ENCODE results near the gene PRKCH. TPM values are rescaled to one million over a fixed set of nuclear protein-coding genes. Genes with fewer than 3 reads are reported as not detected.

Gene PRKCH
- total RNA-seq, 1 donor from 2014 or later, result 9.0 TPM

- no peak for TF ChIP-seq CTCF (IDR thresholded peaks at IDR 0.05; ENCODE audit: unreplicated experiment)
- H3K4me1 Mint-ChIP-seq, result peaks cover 7% of the 10 kb centered on the region
- no peak overlapping the region for H3K4me3 Mint-ChIP-seq
- H3K27ac Mint-ChIP-seq, result no peak overlapping the region
- no peak for DNase-seq (ENCODE audit: low spot score in 2 of 2, unreplicated experiment in 2 of 2)
- no peaks in the 10 kb centered on the region for H3K36me3 Mint-ChIP-seq
- H3K9me3 Mint-ChIP-seq, result no peaks in the 10 kb centered on the region
- no peaks in the 10 kb centered on the region for H3K27me3 Mint-ChIP-seq (ENCODE audit: low read depth)
Observed at GRCh38 chr14:61397615-61398014, 76.2 kb downstream of the PRKCH start.

- Mint-ChIP-seq H3K27ac (no peak overlapping the region), H3K9me3 (no peaks in the 10 kb centered on the region), H3K4me3 (no peak overlapping the region), H3K36me3 (no peaks in the 10 kb centered on the region), H3K4me1 (peaks cover 7% of the 10 kb centered on the region), H3K27me3 (ENCODE audit: low read depth) (no peaks in the 10 kb centered on the region)
- no peak for TF ChIP-seq CTCF (IDR thresholded peaks at IDR 0.05; ENCODE audit: unreplicated experiment)
- no peak for DNase-seq (ENCODE audit: low spot score in 2 of 2, unreplicated experiment in 2 of 2)
Observed at GRCh38 chr14:61398221-61398620, 76.8 kb downstream of the PRKCH start.

GRCh38 chr14:61399365-61399764, 78.0 kb downstream of the PRKCH start:
- no peaks in the 10 kb centered on the region for H3K27me3 Mint-ChIP-seq (ENCODE audit: low read depth)
- peaks cover 7% of the 10 kb centered on the region for H3K4me1 Mint-ChIP-seq
- no peaks in the 10 kb centered on the region for H3K36me3 Mint-ChIP-seq
- TF ChIP-seq CTCF (IDR thresholded peaks at IDR 0.05; ENCODE audit: unreplicated experiment), result no peak
- no peaks in the 10 kb centered on the region for H3K9me3 Mint-ChIP-seq
- H3K27ac Mint-ChIP-seq, result no peak overlapping the region
- DNase-seq (ENCODE audit: low spot score in 2 of 2, unreplicated experiment in 2 of 2), result no peak
- no peak overlapping the region for H3K4me3 Mint-ChIP-seq

GRCh38 chr14:61401461-61401860, 80.1 kb downstream of the PRKCH start:
- no peaks in the 10 kb centered on the region for H3K27me3 Mint-ChIP-seq (ENCODE audit: low read depth)
- H3K9me3 Mint-ChIP-seq, result no peaks in the 10 kb centered on the region
- DNase-seq (ENCODE audit: low spot score in 2 of 2, unreplicated experiment in 2 of 2), result no peak

GRCh38 chr14:61403411-61403810, 82.0 kb downstream of the PRKCH start:
- no peaks in the 10 kb centered on the region for H3K27me3 Mint-ChIP-seq (ENCODE audit: low read depth)
- peaks cover 20% of the 10 kb centered on the region for H3K4me1 Mint-ChIP-seq
- no peak overlapping the region for H3K4me3 Mint-ChIP-seq
- H3K36me3 Mint-ChIP-seq, result no peaks in the 10 kb centered on the region
- no peak for DNase-seq (ENCODE audit: low spot score in 2 of 2, unreplicated experiment in 2 of 2)
- no peak overlapping the region for H3K27ac Mint-ChIP-seq
- TF ChIP-seq CTCF (IDR thresholded peaks at IDR 0.05; ENCODE audit: unreplicated experiment), result no peak
- H3K9me3 Mint-ChIP-seq, result no peaks in the 10 kb centered on the region

More at GRCh38 chr14:61401461-61401860, 80.1 kb downstream of the PRKCH start:
- Mint-ChIP-seq H3K4me1 (peaks cover 15% of the 10 kb centered on the region), H3K27ac (no peak overlapping the region), H3K4me3 (no peak overlapping the region), H3K36me3 (no peaks in the 10 kb centered on the region)
- TF ChIP-seq CTCF (IDR thresholded peaks at IDR 0.05; ENCODE audit: unreplicated experiment), result no peak

- H3K36me3 Mint-ChIP-seq, result no peaks in the 10 kb centered on the region
- peaks cover 20% of the 10 kb centered on the region for H3K4me1 Mint-ChIP-seq
- H3K27ac Mint-ChIP-seq, result no peak overlapping the region
- no peak for DNase-seq (ENCODE audit: low spot score in 2 of 2, unreplicated experiment in 2 of 2)
- H3K4me3 Mint-ChIP-seq, result no peak overlapping the region
- H3K27me3 Mint-ChIP-seq (ENCODE audit: low read depth), result no peaks in the 10 kb centered on the region
- H3K9me3 Mint-ChIP-seq, result no peaks in the 10 kb centered on the region
- TF ChIP-seq CTCF (IDR thresholded peaks at IDR 0.05; ENCODE audit: unreplicated experiment), result no peak
Observed at GRCh38 chr14:61404637-61405036, 83.3 kb downstream of the PRKCH start.
